ENCODE measurements around the gene CNBP.

- TF ChIP-seq POLR2AphosphoS5 (IDR thresholded peaks at IDR 0.05; ENCODE audit: low read length): peak; percentile 96
- TF ChIP-seq EZH2 (IDR thresholded peaks at IDR 0.05; ENCODE audit: borderline replicate concordance, control insufficient read depth, low read depth, low read length): no peak
- TF ChIP-seq YY1 (IDR thresholded peaks at IDR 0.05; ENCODE audit: low read depth, low read length): peak; percentile 82
- no peak for TF ChIP-seq CTCF (IDR thresholded peaks at IDR 0.05 in 2 of 3, conservative IDR thresholded peaks at IDR 0.05 in 1 of 3; ENCODE audit: control insufficient read depth in 2 of 3, extremely low read depth in 1 of 3, insufficient read depth in 1 of 3, low read depth in 3 of 3, low read length in 3 of 3)
- 0 out of 2 replicates have a peak, but pooled peaks have one; percentile 6 for TF ChIP-seq ESRRA (IDR thresholded peaks at IDR 0.05; ENCODE audit: low read length)
- no peak for TF ChIP-seq FOXM1 (IDR thresholded peaks at IDR 0.05; ENCODE audit: low read depth, low read length)
- TF ChIP-seq RELA (IDR thresholded peaks at IDR 0.05; ENCODE audit: borderline replicate concordance, partially characterized antibody): peak; percentile 11
- peak; percentile 99 for TF ChIP-seq SMARCA5 (IDR thresholded peaks at IDR 0.05)
- peak; percentile 90 for TF ChIP-seq NFYB (IDR thresholded peaks at IDR 0.05; ENCODE audit: insufficient read depth, low read depth, low read length)
- no peak for TF ChIP-seq ATF7 (IDR thresholded peaks at IDR 0.05; ENCODE audit: low read depth)
Observed at GRCh38 chr3:129183569-129184395, at the start of gene CNBP.

All from GM12878 (cell line).